C4-2B (cell line): ENCODE data around the gene DUSP10.

Source experiments
- H3K27ac ChIP-seq: fragments of 450-650 bp; 2 replicates; pipeline ENCODE4 v1.5.1; 2017
- CTCF ChIP-seq: fragments of 450-650 bp; conservative IDR thresholded peaks from 2 replicates; pipeline ENCODE4 v1.5.1; 2017; ENCODE audit warnings: mild to moderate bottlenecking
- ZFX ChIP-seq: fragments of 450-650 bp; IDR thresholded peaks from 2 replicates; pipeline ENCODE4 v1.6.1; 2017

The DUSP10 gene

GRCh38 chr1:221724931-221725605 lies 16.8 kb downstream of the DUSP10 start:
- TF ChIP-seq CTCF (no peak), ZFX (no peak)
- H3K27ac ChIP-seq: no peak overlapping the region

GRCh38 chr1:221723848-221724236 lies 18.0 kb downstream of the DUSP10 start:
- H3K27ac ChIP-seq: no peak overlapping the region
- TF ChIP-seq ZFX (no peak), CTCF (no peak)

- TF ChIP-seq ZFX (no peak), CTCF (no peak)
- no peak overlapping the region for H3K27ac ChIP-seq
Observed at GRCh38 chr1:221723018-221723847, 18.7 kb downstream of the DUSP10 start.

GRCh38 chr1:221722254-221723017 lies 19.5 kb downstream of the DUSP10 start:
- no peak overlapping the region for H3K27ac ChIP-seq
- no peak for TF ChIP-seq CTCF
- no peak for TF ChIP-seq ZFX

GRCh38 chr1:221720545-221720944 lies 21.3 kb downstream of the DUSP10 start:
- H3K27ac ChIP-seq: no peak overlapping the region
- TF ChIP-seq ZFX: no peak
- TF ChIP-seq CTCF: no peak

- no peak overlapping the region for H3K27ac ChIP-seq
- TF ChIP-seq CTCF (no peak), ZFX (no peak)
Observed at GRCh38 chr1:221719987-221720386, 21.9 kb downstream of the DUSP10 start.

GRCh38 chr1:221719278-221719597 lies 22.7 kb downstream of the DUSP10 start:
- TF ChIP-seq ZFX: no peak
- TF ChIP-seq CTCF: no peak
- no peak overlapping the region for H3K27ac ChIP-seq
